Kidney epithelial cell (primary cell): ENCODE measurements around the gene ANXA11. TPM values are rescaled to one million over a fixed set of nuclear protein-coding genes. Genes with fewer than 3 reads are reported as not detected.
"Not testable (repeated sequence)": the region's sequence is repeated elsewhere in the genome, so short reads cannot be mapped to it uniquely, and the experiment has no call there.

Experiments
- DNase-seq: peaks from one replicate; pipeline ENCODE4 v3.0.0-alpha.2; 2010; ENCODE audit warnings: low read depth
- H3K27me3 ChIP-seq: 2 replicates; pipeline ENCODE4 v1.6.0; 2011; ENCODE audit warnings: low read length; ENCODE audit not compliant: control insufficient read depth, insufficient read depth
- H3K36me3 ChIP-seq: 2 replicates; pipeline ENCODE4 v1.5.1; 2011; ENCODE audit warnings: low read length; ENCODE audit not compliant: control insufficient read depth, insufficient read depth
- H3K4me3 ChIP-seq: 2 replicates; pipeline ENCODE4 v1.5.1; 2011; ENCODE audit warnings: low read depth, mild to moderate bottlenecking, control low read depth, low read length
- total RNA-seq: library from RNA; depleted of rRNA; stranded (reverse); fragments of >200 nt; gene quantifications from 2 replicates; pipeline ENCODE4 v1.2.3, GENCODE V29; 2015
- TF ChIP-seq, protein P1 (sequence below): IDR thresholded peaks from 2 replicates; pipeline ENCODE4 v1.5.1; 2011; ENCODE audit warnings: mild to moderate bottlenecking, moderate library complexity, low read length, control low read depth, inconsistent platforms; ENCODE audit not compliant: insufficient read depth, poor library complexity, severe bottlenecking

Gene ANXA11
- total RNA-seq, 1 donor from 2014 or later = 182 TPM

DNA sequence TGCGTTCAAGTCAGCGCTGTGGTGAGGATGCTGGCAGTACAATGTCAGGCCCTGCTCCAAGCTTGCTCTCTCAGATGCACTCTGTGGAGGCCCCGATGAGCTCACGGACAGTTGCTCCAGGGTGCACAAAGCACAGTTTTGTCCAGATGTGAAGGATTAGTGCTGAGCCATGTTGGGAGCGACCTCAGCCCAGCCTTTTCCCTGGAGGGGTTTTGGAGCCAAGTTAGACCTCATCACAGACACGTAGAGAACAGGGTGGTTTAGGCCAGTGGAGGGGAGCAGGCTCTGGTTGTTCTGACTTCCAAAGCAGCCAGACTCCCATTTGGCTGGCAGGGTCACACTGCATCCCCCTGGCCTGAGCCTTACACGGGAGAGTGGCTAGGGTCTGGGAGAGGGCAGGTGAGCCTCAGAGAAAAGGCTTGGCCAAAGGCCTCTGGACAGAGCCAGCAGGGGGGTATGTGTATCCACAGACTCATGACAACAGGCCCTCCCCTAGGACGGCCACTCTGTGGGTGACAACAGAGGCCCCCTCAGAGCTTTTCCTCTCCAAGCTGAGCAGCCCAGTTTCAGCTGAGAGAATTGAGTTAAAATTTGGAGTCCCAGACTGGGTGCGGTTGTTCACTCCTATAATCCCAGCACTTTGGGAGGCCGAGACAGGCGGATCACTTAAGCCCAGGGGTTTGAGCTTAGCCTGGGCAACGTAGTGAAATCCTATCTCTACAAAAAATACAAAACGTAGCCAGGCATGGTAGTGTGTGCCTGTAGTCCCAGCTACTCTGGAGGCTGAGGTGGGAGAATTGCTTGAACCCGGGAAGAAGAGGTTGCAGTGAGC lies 68.1 kb downstream of the ANXA11 start:
- TF ChIP-seq, protein P1, sequence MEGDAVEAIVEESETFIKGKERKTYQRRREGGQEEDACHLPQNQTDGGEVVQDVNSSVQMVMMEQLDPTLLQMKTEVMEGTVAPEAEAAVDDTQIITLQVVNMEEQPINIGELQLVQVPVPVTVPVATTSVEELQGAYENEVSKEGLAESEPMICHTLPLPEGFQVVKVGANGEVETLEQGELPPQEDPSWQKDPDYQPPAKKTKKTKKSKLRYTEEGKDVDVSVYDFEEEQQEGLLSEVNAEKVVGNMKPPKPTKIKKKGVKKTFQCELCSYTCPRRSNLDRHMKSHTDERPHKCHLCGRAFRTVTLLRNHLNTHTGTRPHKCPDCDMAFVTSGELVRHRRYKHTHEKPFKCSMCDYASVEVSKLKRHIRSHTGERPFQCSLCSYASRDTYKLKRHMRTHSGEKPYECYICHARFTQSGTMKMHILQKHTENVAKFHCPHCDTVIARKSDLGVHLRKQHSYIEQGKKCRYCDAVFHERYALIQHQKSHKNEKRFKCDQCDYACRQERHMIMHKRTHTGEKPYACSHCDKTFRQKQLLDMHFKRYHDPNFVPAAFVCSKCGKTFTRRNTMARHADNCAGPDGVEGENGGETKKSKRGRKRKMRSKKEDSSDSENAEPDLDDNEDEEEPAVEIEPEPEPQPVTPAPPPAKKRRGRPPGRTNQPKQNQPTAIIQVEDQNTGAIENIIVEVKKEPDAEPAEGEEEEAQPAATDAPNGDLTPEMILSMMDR = no peak
- no peak for DNase-seq
- H3K27me3 ChIP-seq = peaks cover 21% of the 10 kb centered on the region

DNA sequence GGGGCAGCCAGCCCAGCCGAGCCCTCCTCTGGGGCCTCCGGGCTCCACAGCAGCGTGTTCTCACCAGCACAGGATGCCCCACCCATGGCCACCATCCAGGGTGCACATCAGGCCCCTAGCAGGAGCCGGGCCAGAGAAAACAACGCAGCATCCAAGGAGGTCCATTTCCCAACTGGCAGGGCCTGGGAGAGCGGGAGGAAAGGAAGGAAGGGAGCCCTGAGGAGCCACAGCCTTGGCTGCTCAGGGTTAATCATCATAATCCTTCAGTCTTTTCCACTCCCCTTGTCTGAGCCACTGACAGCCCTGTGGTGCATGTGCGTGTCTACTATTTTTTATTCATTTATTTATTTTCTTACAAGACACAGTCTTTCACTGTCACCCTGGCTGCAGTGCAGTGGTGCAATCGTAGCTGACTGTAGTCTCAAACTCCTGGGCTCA lies 69.2 kb downstream of the ANXA11 start:
- H3K36me3 ChIP-seq = no peaks in the 10 kb centered on the region
- TF ChIP-seq, protein P1 = no peak
- H3K4me3 ChIP-seq = no peak overlapping the region
- no peak for DNase-seq
- H3K27me3 ChIP-seq = peaks cover 19% of the 10 kb centered on the region

More for the DNA sequence above, 68.1 kb downstream of the ANXA11 start:
- Histone ChIP-seq H3K36me3 (no peaks in the 10 kb centered on the region), H3K4me3 (no peak overlapping the region)

DNA sequence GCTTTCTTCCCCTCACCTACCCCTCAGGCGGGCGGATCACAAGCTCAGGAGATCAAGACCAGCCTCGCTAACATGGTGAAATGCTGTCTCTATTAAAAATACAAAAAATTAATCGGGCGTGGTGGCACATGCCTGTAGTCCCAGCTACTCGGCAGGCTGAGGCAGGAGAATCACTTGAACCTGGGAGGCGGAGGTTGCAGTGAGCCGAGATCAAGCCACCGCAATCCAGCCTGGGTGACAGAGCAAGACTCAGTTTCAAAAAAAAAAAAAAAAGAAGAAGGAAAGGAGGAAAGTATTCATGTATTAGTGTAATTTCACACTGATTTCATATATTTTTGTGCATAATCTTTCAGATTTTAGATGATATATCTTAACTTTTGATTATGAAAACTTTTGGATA lies 71.7 kb downstream of the ANXA11 start:
- not testable (repeated sequence) for DNase-seq, H3K36me3 ChIP-seq, H3K4me3 ChIP-seq

DNA sequence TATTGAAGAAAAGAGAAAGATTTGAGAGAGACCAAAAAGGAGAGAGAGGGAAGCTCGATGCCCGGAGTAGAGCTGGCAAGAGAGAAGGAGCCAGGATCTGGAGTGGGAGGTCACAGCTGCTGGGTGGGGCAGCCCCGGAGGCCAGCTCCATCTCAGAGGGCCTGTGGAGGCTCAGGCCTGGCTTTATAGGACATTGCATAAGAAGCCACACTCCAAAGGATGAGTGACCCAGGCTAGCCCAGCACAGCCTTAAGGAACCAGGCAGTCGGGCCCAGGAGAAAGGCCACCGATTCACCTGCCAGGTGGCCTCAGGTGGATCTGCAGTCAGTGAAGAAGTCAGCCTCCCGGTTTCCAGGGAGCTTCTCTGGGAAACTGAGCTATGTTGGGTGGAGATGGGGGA lies 72.1 kb downstream of the ANXA11 start:
- no peak overlapping the region for H3K4me3 ChIP-seq
- TF ChIP-seq, protein P1 = no peak
- no peak for DNase-seq
- no peaks in the 10 kb centered on the region for H3K36me3 ChIP-seq
- peaks cover 19% of the 10 kb centered on the region for H3K27me3 ChIP-seq

More for the DNA sequence above, 71.7 kb downstream of the ANXA11 start:
- peaks cover 19% of the 10 kb centered on the region for H3K27me3 ChIP-seq

DNA sequence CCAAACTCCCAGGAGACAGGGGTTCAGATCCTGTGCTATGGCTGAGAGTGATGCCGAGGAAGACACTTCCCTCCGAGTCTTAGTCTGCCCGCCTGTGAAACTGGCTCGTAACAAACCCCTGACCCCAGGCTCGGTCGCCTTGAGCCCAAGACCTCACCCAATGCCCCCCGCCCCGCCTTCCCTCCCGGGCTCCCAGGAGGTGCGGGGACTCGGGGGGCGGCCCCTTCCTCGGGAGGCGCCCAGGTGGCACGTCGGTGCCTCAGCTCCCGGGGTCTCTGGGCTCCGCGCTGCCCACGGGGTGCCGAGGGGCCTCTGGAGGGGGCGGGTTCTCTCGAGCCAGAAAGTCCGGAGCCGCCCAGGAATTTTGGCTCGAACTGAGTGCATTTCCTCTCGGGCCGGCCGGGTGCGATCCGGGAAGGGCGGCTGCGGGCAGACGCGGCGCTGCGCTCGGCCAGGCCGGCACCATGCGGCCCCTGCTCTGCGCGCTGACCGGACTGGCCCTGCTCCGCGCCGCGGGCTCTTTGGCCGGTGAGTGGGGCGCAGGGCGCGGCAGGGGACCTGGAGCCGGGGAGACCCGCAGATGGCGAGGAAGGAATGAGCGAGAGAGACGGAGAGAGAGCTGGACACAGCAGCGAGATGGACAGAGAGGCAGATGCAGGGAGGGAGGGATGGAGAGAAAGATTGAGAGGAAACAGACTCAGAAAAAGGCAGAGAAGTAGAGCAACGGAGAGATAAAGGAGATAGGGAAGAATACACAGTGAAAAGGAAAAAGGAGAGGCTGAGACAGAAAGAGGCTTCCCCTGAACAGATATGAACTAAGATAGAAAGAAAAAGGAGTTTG lies 72.8 kb downstream of the ANXA11 start, which contains the start of gene PLAC9:
TSS of gene PLAC9 (plus strand) at position 432 of the 841 bp plus-strand sequence. CDS start at position 465, 33 bp downstream.
- Histone ChIP-seq H3K4me3 (peak within 1 kb of the TSS; percentile 34), H3K36me3 (no peaks in the 10 kb centered on the region), H3K27me3 (peaks cover 19% of the 10 kb centered on the region)
- TF ChIP-seq, protein P1 = no peak
- no peak for DNase-seq

DNA sequence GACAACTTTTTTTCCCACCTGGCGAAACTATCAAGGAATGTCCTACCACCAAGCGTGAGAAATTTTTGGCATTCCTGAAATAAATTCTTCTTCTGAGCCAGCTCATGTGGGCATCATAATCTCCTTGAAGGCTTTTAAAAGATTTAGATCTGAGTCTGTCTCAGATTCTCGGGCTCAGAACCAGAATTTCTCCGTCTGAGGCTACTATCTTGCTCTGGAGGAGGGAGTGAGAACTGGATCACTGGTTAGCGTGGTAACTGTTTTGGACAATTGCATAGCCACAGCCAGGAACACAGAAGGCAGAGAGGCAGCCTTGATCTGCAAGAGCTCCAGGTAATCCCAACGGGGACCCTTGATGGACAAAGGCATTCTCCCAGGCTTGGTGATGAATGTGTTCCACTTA lies 73.8 kb downstream of the ANXA11 start:
- H3K36me3 ChIP-seq = no peaks in the 10 kb centered on the region
- TF ChIP-seq, protein P1 = no peak
- H3K27me3 ChIP-seq = peaks cover 19% of the 10 kb centered on the region
- H3K4me3 ChIP-seq = no peak overlapping the region
- DNase-seq = no peak
